Osteocyte (in vitro differentiated cells): ENCODE data around the gene RTEL1. TPM values are rescaled to one million over a fixed set of nuclear protein-coding genes. Genes with fewer than 3 reads are reported as not detected.

ENCODE experiments used
- DNase-seq: peaks from one replicate; pipeline ENCODE4 v3.0.0; 2021; ENCODE audit warnings: mixed read lengths; ENCODE audit not compliant: unreplicated experiment; ENCODE audit errors: extremely low spot score
- H3K27ac Mint-ChIP-seq: one replicate; pipeline ENCODE4 v1.8.0; 2021; ENCODE audit warnings: mild to moderate bottlenecking, mixed read lengths; ENCODE audit not compliant: unreplicated experiment
- H3K27me3 Mint-ChIP-seq: one replicate; pipeline ENCODE4 v1.8.0; 2021; ENCODE audit warnings: mixed read lengths; ENCODE audit not compliant: unreplicated experiment
- H3K36me3 Mint-ChIP-seq: one replicate; pipeline ENCODE4 v1.8.0; 2021; ENCODE audit warnings: mixed read lengths; ENCODE audit not compliant: unreplicated experiment
- H3K4me1 Mint-ChIP-seq: one replicate; pipeline ENCODE4 v1.8.0; 2021; ENCODE audit warnings: mixed read lengths; ENCODE audit not compliant: unreplicated experiment
- H3K4me3 Mint-ChIP-seq: one replicate; pipeline ENCODE4 v1.8.0; 2021; ENCODE audit warnings: mild to moderate bottlenecking, moderate library complexity, mixed read lengths; ENCODE audit not compliant: unreplicated experiment
- H3K9me3 Mint-ChIP-seq: one replicate; pipeline ENCODE4 v1.8.0; 2021; ENCODE audit warnings: mixed read lengths; ENCODE audit not compliant: unreplicated experiment
- CTCF ChIP-seq: fragments of 200-600 bp; sonication (generic); IDR thresholded peaks from 2 replicates; pipeline ENCODE4 v1.5.0; 2021; ENCODE audit warnings: antibody characterized with exemption, mild to moderate bottlenecking, moderate library complexity
- total RNA-seq: library from RNA; stranded (reverse); gene quantifications from 2 replicates; pipeline ENCODE4 v1.2.1, GENCODE V29; 2021

RTEL1 gene
- total RNA-seq, 1 donor from 2014 or later, result 34.1 TPM

DNA sequence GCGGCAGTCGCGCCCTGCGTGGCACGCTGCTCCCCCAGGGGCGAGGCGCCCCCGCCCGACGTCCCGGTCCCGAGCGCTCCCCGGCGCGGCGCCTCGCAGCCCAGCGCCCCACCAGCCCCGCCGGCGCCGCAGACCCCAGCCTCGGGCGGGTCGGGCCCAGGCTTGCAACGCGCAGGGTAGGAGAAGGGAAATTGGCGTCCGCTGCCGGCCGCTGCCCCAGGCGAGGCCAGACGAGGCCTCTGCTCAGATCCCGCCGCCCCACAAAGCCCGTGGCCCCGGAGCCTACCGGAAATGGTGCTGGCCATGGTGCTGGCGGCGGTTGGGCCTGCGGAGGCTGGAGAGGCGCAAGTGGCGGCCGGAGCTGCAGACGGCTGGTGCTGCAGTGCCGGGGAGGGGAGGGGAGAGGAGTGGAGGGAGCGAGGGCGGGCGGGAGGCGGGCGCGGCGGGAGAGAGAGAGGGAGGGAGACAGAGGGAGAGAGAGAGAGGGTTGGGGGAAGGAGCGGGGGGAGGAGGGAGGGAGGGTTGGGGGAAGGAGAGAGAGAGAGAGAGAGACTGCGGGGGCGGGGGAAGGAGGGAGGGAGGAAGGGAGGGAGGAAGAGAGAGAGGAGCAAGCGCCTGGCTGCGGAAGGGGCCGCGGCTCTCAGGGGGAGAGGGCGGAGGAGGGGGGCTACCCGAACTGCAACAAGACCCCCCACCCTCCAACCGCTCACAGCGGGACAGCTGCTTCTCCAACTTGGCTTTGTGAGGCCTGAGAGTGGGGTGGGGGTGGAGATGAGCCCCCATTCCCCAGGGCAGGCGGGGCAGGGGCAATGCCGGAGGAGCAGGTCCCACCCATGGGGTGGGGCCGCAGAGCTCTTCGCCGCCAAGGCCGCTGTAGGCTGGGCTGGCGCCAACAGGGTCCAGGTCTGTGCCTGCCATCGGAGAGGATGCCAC lies 4.8 kb upstream of the RTEL1 start, which contains the start of gene STMN3:
TSS of gene STMN3 (minus strand) at position 384 of the 933 bp plus-strand sequence. CDS start at position 305, 79 bp downstream.
- H3K27ac Mint-ChIP-seq, result peak within 1 kb of the TSS; percentile 67
- H3K9me3 Mint-ChIP-seq, result no peaks in the 10 kb centered on the region
- H3K27me3 Mint-ChIP-seq, result no peaks in the 10 kb centered on the region
- DNase-seq, result peak; percentile 96
- peaks cover 16% of the 10 kb centered on the region for H3K4me1 Mint-ChIP-seq
- no peaks in the 10 kb centered on the region for H3K36me3 Mint-ChIP-seq
- peak within 1 kb of the TSS; percentile 75 for H3K4me3 Mint-ChIP-seq
- no peak for TF ChIP-seq CTCF

GRCh38 chr20:63653974-63654668 lies 4.0 kb upstream of the RTEL1 start:
- Mint-ChIP-seq H3K27me3 (no peaks in the 10 kb centered on the region), H3K4me3 (peak overlapping the region; percentile 67), H3K9me3 (no peaks in the 10 kb centered on the region), H3K27ac (peak overlapping the region; percentile 67), H3K36me3 (no peaks in the 10 kb centered on the region), H3K4me1 (peaks cover 24% of the 10 kb centered on the region)
- DNase-seq, result no peak
- no peak for TF ChIP-seq CTCF

DNA sequence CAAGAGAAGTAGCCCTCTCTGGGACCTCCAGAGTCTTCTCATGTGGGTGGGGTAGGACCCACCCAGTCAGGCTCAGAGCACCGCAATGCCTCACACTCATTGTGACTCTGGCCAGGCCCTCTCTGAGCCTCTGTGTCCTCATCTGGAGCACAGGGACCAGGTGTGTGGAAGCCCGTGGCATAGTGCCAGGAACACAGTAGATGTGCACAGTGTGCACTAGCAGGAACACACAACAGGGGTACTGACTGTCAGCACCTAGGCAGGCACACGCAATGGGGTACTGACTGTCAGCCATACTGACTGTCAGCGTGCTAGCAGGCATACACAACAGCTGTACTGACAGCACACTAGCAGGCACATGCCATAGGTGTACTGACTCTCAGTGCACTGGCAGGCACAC lies 2.9 kb upstream of the RTEL1 start:
- Mint-ChIP-seq H3K27ac (no peak overlapping the region), H3K36me3 (no peaks in the 10 kb centered on the region), H3K4me3 (no peak overlapping the region)

DNA sequence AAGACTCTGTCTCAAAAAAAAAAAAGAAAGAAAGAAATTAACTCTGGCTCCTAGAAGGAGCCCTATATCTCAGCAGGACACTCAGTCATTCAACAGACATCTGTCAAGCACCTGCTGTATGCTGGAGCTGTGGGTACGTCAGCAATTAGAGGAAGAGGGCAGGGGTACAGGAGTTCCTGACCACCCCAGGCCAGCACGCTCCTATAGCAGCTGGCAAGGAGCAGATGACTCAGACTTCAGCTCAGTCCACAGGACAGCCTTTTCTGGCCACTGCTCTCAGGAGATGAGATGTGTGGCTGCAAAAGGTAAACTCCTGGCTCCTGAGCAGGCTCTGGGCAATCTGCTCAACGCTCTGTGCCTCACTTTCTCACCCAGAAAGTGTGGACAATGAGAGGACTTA lies 1.7 kb upstream of the RTEL1 start:
- Mint-ChIP-seq H3K4me3 (no peak overlapping the region), H3K4me1 (peaks cover 33% of the 10 kb centered on the region), H3K36me3 (no peaks in the 10 kb centered on the region), H3K27me3 (no peaks in the 10 kb centered on the region), H3K9me3 (no peaks in the 10 kb centered on the region), H3K27ac (no peak overlapping the region)
- no peak for TF ChIP-seq CTCF
- DNase-seq, result no peak

More for the DNA sequence above, 2.9 kb upstream of the RTEL1 start:
- H3K27me3 Mint-ChIP-seq, result no peaks in the 10 kb centered on the region
- H3K4me1 Mint-ChIP-seq, result peaks cover 34% of the 10 kb centered on the region
- no peak for TF ChIP-seq CTCF
- no peaks in the 10 kb centered on the region for H3K9me3 Mint-ChIP-seq
- DNase-seq, result no peak
